GM19025 (cell line): ENCODE measurements around the gene ASTN2.
"Not testable (repeated sequence)": the region's sequence is repeated elsewhere in the genome, so short reads cannot be mapped to it uniquely, and the experiment has no call there.

Source experiments
- ATAC-seq: cut with Tn5 transposase; IDR thresholded peaks from one replicate; pipeline ENCODE4 v1.9.1; 2021; ENCODE audit warnings: mild to moderate bottlenecking, low read depth, moderate library complexity; ENCODE audit not compliant: unreplicated experiment

ASTN2 gene

DNA sequence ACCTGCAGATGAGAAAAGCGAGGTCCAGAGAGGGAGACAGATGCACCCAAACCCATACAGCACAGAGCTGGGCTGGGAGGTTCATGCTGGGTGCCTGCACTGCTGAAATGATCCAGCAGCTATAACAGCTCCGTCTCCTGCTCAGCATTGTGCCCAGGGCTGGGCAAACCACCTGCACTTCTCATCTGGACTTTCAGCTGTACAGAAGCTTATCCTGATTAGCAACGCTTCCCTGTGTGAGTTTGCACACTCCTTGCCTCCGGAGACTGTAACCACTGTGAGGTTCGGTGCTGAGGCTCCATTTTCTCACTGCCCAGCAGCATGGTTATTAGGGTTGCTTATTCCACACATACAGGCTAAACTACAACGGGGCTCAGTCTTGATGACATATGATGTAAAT is 326.1 kb downstream of the ASTN2 start:
- no peak for ATAC-seq

DNA sequence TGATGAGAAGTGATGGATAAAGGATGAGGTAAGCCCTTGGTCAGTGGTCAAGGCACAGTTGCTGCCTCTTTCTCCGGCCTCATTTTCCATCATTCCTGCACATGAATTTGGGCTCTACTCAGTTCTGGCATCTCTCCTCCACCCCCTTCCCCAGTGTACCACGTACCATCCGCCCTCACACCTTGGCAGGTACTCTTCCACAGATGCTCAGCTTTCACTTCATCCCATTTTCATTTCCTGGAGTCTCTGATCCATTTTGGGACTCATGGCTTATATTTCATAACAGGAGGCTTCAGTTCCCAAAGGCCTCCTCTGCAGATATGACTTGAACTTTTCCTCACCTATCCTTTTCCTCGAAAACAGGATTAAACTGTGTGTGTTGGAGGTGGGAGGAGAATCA is 326.7 kb downstream of the ASTN2 start:
- no peak for ATAC-seq

DNA sequence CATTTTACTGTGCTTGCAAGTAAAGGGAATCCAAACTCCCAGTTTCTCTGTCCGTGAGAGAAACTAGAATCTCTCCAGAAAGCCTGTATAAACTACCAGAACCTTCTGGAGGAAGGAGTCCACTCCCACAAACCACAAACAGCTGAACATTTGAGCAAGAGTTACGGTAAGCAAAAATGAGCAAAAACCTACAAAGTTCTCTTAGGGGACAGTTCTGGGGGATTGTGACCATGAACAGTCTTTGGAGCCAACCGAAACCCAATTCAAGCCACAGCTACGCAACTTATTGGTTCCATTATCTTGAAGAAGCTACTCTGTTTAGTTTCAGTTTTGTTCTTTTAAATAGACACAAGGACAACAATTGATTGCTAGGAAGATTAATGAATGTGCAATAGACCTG is 330.6 kb downstream of the ASTN2 start:
- ATAC-seq, result no peak

DNA sequence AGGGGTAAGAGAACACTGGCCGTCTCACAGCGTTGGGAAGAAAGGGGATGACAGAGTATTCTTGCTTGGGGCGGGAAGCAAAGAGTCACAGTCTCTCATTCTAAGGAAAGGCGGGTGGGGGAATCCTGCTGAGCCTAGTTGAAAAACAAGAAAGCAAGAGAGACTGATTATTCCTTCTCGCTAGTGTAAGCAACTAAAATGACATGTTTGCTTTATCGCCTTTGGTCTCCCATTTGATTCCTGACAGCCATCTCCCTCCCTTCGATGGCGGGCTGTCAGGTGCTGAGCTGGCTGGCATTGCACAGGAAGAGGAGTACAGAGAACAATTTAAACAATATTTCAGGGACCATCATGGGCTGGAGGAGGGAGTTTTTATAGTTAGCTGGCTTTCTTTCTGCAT is 331.3 kb downstream of the ASTN2 start:
- no peak for ATAC-seq

DNA sequence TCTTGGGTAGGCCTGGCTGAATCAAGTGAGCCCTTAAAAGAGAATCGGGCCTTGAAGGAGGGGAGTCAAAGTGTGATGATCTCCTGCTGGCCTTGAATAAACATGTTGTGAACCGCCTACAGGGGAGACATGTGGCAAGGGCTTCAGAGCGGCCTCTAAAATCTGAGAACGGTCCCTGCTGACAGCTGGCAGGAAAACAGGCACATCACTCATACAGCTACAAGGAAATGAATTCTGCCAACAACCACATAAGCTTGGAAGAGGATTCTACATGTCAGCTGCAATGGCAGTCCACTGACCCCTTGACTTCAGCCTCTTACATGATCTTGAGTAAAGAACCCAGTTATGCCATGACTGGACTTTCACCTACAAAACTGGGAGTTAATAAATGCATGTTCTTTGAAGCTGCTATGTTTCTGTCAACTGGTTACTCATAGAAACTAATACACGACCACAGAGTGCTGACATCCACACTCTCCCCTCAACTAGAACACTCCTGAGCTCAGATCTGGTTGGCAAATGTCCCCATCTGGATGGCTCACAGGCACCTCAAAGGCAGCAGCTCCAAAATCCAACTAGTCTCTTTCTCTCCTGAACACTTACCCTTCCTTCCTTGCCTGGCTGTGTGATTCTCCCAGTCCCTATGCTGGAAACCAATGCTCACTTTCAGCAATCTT is 333.1 kb downstream of the ASTN2 start:
- ATAC-seq, result no peak

DNA sequence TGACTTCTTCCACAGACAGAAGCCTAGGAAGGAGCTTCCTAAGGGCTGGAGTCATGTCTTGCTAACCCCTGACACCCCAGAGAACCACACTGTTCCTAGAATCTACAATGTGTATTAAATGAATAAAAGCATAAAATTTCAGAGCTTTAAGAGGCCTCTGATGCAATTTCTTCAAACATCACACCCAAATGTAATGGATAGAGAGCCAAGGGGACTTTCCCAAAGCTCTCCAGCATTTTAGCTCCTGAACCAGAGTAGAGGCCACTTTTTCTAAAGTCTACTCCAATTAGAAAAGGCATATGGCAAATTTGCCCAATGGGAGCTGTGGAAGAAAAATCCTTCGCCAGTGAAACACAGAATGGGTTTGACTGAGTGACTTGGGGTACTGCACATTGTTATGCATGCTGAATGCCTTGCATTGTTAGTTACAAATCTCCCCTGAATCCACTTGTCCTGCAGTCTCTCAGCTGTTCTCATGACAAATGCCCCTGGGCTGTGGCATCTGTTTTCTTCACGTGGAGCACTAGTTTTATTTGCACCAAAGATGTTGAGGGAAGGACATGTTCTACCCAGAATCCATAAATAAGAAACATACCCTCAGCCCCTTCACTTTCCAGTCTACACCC is 334.0 kb downstream of the ASTN2 start:
- no peak for ATAC-seq

DNA sequence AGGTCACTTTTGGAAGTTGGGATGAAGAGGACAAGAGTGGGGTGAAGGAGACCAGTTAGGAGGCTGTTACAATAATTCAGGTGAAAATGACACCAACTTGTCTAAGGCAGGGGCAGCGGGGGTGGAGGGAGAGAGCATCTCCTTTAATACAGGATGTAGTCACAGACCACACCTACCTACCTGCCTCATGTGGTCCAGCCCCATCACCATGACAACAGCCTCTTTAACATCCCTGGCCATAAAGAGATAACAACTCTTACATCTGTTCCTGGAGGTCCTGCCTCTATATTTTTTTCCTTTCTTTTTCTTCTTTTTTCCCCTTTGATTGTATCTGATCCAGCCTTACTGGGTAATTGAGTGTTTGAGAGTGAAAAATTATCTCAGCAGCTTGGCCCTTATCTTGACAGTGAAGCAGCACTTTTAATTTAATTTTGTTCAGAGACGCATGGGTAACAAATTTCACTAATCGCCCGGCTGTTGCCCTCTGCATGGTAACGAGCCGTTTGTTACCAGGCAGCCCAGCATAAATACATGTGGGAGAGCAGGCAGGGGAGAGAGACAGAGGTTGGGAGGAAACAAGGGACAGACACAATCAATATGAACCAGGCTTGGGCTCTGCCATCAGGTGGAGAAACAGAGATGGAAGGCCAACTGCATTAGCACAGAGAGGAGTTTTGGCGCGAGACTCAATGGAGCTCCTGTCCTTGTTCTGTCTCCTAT is 338.1 kb downstream of the ASTN2 start:
- ATAC-seq, result no peak

DNA sequence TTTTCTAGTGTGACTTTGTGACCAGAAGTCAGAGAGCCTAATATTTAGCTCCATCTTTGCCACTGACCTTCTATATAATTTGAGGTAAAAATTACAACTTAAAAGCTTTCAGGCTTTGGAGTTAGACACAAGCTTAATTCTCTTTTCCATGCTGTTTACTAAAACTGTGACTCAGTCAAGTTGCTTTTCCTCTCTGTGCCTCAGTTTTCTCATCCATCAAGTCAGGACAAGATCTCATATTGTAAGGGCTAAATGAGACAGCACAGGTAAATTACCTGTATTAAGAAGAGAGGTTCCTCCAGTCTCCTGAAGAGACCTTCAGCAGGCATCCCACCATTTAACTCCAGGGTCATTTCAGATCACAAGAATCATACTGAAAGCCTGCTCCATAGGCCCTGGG is 339.2 kb downstream of the ASTN2 start:
- ATAC-seq, result no peak

DNA sequence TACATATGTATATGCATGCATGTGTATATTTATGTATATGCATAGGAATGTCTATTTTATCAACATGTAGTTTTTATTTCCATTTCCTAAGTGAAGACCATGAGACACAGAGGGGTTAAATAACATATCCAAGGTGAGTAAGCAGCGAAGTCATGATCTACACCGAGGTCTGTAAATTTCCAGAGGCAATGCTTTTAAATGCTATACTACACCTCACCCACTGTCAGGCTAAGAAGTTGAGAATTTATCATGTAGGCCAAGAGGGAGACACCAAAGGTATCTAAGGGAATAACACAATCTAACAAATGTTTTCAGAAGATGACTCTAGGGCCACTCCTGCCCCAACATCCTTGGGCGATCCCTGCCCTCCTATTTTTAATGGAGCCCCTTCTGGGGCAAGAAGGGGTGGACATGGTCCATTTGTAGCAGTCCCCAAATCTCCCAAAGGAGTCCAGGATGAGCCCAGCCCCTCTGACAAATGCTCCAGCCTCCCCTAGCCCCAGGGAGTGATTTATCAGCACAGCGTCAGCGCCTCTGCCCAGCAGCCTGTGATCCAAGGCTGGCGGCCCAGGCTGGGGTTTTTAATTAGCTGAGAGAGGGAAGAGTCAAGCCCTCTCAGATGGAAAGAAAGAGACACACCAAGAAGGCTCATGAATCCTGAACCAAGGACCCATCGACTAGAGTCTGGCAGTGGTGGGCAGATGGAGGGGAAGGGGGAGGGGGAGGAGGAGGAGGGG is 339.9 kb downstream of the ASTN2 start:
- no peak for ATAC-seq

DNA sequence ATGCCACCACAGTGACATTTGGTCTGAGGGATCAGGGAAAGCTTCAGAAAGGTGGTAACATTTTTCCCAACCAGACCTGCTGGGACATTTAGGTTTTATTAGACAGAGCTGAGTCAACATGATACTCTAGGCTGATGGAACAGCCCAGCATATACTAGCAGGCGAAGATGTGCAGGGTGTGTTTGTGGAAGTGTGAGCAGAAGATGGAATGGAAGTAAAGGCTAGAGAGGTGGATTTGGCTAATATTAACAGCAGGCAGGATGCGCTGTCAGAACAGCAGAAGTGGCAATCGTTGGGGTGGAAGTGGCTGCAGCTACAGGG is 340.6 kb downstream of the ASTN2 start:
- ATAC-seq, result no peak

DNA sequence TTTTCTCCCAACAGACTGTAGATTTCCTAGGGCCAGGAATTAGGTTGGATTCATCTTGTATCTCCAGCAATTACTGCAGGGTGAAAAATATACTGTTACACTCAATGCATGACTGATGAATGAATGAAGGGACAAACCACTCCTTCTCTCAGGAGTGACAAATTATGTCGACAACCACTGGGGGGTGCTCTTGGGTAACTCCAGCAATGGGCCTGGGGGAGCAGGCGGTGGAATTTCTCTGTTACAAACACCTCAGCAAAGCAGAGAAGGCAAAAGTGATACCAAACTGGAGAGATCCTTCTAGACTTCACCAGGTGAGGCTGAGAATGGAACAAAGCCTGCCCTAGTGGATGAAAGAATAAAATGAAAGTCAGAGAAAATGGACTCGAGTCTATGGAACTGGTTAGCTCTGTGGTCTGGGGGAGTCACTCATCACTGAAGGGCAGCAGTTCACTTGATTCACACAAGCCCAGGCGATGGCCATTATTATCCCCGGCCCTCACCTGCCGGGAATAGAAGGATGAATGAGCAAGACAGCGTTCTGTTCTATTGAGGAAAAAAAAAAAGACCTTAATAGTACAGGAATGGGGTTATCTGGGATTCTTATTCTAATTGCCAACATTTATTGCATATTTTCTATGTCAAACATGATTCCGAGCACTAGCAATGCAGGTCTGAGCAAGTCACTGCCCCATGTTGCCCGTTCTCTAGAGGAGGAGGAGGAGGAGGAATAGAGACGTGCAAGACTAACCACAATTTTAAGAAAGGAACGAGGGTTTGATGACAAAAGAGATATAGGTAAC is 341.1 kb downstream of the ASTN2 start:
- ATAC-seq, result no peak

DNA sequence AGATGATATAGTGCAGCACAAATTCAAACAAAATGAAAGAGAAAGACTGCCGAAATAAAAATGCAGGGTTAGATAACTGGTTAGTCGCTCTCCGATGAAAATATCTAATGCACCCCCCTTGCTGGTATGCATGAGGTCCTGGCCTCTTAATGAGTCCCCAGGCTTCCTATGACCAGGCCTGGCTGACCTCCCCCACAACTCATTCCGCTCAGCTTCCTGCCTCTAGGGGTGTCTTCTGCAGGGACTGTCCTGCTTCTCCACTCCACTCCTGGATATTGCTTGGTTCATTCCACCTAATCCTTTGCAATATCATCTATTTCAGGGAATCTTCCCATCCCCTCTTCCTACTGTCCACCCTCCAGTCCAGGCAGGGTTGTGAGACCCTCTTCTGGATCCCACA is 341.8 kb downstream of the ASTN2 start:
- ATAC-seq, result no peak

DNA sequence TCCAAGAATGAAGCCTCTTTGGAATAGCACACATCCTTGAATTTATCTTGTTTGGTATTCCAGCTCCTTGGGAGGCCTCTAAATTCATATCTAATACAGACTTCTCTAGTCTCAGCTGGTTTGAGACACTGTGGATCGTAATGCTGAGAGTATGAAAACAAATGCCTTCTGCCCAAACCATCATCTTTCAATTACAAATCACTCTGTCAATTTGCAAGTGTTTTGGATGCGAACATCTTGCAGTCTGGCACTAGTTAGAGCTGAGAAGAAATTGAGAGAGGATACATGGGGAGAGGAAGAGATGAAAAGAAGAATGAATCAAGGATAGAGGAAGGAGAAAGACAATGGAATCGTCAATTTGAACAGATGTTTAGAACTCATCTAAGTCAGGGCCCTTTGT is 342.6 kb downstream of the ASTN2 start:
- ATAC-seq, result no peak

DNA sequence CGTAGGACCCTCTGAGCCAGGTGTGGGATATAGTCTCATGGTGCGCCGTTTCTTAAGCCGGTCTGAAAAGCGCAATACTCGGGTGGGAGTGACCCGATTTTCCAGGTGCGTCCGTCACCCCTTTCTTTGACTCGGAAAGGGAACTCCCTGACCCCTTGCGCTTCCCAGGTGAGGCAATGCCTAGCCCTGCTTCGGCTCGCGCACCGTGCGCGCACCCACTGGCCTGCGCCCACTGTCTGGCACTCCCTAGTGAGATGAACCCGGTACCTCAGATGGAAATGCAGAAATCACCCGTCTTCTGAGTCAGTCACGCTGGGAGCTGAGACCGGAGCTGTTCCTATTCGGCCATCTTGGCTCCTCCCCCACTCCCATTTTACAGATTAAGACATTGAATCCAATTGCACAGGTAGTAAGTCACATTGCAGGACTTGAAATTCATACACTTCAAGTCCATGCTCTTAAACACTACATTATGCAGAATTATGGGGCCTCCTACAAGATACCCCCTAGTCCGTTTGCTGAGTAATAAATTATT is 343.1 kb downstream of the ASTN2 start:
- ATAC-seq, result not testable (repeated sequence)

DNA sequence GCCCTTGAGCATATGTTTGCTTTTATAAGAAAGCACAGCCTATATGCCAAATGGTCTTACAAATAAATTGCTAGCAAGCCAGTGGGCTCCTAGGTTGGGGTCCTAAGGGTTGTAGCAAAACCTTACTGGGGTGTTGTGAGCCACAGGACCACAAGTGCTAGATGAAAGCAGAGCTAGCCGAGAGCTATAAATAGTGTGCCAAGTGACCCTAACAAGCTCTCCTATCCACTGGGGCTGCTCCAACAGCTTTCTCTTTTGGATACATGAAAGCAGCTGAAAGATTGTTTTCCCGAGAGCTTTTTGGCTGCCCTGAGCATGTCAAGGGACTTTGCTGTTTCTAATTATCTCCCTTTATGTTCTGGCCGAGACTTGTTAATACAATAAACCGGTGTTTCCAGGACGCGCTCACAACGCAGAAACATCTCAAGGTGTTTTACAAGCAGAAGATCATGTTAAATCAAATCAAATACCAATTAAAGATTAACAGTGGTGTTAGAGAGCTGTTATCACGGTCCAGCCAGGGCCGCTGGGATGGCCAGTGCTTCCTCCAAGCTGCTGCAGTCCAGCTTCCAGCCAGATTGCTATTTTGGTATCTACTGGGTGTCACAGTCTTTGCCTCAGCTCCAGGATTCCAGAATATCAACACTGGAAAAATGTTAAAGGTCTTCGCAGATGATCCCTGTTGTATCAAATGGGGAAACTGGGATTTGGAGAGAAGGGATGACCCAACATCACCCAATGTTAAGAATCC is 351.0 kb downstream of the ASTN2 start:
- ATAC-seq, result no peak

DNA sequence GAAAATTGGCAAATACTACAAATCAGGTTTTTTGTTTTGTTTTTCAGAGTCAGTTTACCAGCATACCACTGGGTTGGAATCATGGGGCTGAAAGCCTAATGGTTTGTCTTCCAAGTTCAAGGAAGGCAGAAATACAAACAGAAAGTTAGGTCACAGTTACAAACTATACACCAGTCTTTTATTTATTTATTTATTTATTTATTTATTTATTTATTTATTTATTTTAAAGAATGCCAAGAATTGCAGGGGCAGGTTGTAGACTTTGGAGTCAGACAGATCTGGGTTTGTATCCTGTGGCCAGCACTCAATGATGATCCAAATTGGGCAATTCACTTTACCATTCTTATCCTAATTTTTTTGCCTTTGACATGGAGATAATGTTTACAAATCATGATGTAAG is 353.9 kb downstream of the ASTN2 start:
- no peak for ATAC-seq

DNA sequence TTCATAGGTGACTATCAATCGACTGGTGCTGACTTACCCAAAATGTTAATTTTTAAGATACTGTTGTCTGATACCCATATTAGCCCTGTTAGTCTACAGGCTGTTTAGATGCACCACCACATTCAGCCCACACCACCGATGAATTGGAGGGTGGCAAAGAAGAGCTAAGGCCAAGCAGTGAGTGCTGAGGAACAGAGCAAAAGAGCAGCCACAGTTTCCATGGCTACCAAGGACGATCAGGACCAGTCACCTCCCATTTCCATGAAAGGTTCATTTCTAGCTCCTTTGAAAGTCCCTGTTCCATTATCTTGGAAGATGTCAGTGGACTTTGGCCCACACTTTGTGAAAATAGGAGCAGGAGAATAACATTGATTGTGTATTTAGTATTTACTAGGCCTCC is 364.9 kb downstream of the ASTN2 start:
- ATAC-seq, result no peak

DNA sequence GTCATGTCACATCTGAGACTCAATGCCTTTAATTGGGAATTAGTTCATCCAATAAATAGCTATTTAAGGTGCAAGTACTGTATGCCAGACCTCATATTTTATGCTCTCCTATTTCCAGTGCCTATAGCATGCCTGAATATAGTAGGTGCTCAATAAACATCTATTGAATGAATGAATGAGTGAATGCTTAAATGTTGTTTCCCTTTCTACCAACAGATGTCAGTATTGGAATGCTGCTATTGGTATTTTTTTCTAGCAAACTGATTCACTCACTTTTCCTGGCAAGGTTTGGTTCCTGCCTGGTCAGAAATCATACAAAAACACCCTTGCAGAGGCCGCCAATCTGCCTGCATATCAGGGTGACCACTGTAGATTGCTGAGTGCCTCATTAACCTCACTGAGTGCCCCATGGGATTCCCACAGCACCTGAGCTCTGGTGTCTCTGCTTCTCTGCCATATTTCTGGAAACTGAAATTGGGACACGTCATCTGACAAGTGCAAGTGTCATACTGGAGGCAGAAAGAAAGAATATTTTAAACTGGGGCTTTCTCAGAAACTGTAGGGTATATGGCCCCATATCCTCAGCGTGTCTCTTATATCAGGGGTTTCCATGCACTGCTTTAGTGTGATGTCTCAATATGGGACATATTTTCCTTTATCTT is 368.1 kb downstream of the ASTN2 start:
- ATAC-seq, result peak; percentile 86

DNA sequence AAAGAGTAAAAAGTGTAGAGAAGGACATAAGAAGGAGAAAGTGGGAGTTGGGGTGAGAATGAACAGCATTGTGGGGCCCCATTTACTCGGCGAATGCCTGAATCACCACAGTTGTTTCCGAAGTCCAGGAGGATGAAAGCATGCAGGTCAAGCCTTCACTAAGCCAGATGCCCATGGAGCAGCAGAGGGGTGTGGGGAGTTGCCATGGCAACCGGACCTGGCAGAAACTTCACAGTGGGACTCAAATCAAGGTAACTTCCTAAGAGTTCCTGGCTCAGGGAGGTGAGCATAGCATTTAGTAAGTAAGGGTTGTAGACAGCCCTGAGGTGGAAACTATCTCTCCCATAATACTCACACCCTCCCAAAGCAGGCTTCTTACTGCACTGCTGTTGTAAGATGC is 370.6 kb downstream of the ASTN2 start:
- ATAC-seq, result no peak
